B cell (primary cell): ENCODE measurements around the gene FAM120A. TPM values are rescaled to one million over a fixed set of nuclear protein-coding genes. Genes with fewer than 3 reads are reported as not detected.

Experiments
- ATAC-seq: fragments of 200-7000 bp; cut with Tn5 transposase; one replicate; pipeline ENCODE4 v1.10.0; 2021; ENCODE audit warnings: low read depth, mild to moderate bottlenecking, moderate number of reproducible peaks, moderate library complexity
- CTCF ChIA-PET: fragments of 350-600 bp; sonication (Branson Sonifier 250); formaldehyde crosslinking; loops from one replicate; lab custom pipeline; 2021; ENCODE audit warnings: antibody characterized with exemption, inconsistent platforms; lab: Charles Lee
- POLR2A ChIA-PET: fragments of 350-600 bp; sonication (Branson Sonifier 250); formaldehyde crosslinking; loops from one replicate; lab custom pipeline; 2021; ENCODE audit warnings: antibody characterized with exemption; lab: Charles Lee
- DNase-seq: peaks from one replicate; pipeline ENCODE4 v3.0.0; 2013
- H2AFZ ChIP-seq: 2 replicates; pipeline ENCODE4 v1.6.1; 2012; ENCODE audit warnings: mild to moderate bottlenecking, low read depth, low read length; ENCODE audit not compliant: insufficient read depth, poor library complexity, severe bottlenecking
- H3K27ac ChIP-seq, 2 donors: 1 replicate in 1 of 2; 2 replicates in 1 of 2; pipeline ENCODE4 v1.5.1; 2012 to 2013; ENCODE audit warnings: low read length in 2 of 2, mild to moderate bottlenecking in 2 of 2, moderate library complexity in 1 of 2
- H3K27me3 ChIP-seq, 4 experiments: fragments of 200-600 bp in 1 of 4; sonication (generic) in 1 of 4; replicated peaks in 1 of 4; 1 replicate in 2 of 4; 2 replicates in 2 of 4; pipeline versions ENCODE4 v1.6.1 to v1.7.0; 2013 to 2016; ENCODE audit warnings: low read length in 3 of 4, mild to moderate bottlenecking in 2 of 4, mixed read lengths in 1 of 4, moderate library complexity in 1 of 4; ENCODE audit not compliant: insufficient read depth in 4 of 4, control insufficient read depth in 3 of 4; ENCODE audit errors: control extremely low read depth in 1 of 4
- H3K36me3 ChIP-seq, 2 experiments: replicated peaks in 1 of 2; 1 replicate in 1 of 2; 2 replicates in 1 of 2; pipeline versions ENCODE4 v1.6.1 to v1.7.1; 2013; ENCODE audit warnings: low read length in 1 of 2; ENCODE audit not compliant: insufficient read depth in 2 of 2, control insufficient read depth in 1 of 2; ENCODE audit errors: control extremely low read depth in 1 of 2, extremely low read depth in 1 of 2
- H3K4me1 ChIP-seq, 2 donors: fragments of 200-600 bp in 1 of 2; sonication (generic) in 1 of 2; 1 replicate in 1 of 2; 2 replicates in 1 of 2; pipeline versions ENCODE4 v1.5.1 to v1.6.1; 2013 to 2017; ENCODE audit warnings: low read length in 2 of 2; ENCODE audit not compliant: control insufficient read depth in 2 of 2, insufficient read depth in 2 of 2
- H3K4me2 ChIP-seq: replicated peaks from 2 replicates; pipeline ENCODE3; 2012; ENCODE audit warnings: mild to moderate bottlenecking, low read depth, low read length; ENCODE audit not compliant: poor library complexity, severe bottlenecking
- H3K4me3 ChIP-seq, 5 experiments: fragments of 200-600 bp in 1 of 5; sonication (generic) in 1 of 5; 1 replicate in 3 of 5; 2 replicates in 2 of 5; pipeline versions ENCODE4 v1.5.1 to v1.7.0; 2011 to 2016; ENCODE audit warnings: low read length in 4 of 5, mild to moderate bottlenecking in 4 of 5, low read depth in 2 of 5, control low read depth in 1 of 5, moderate library complexity in 1 of 5; ENCODE audit not compliant: insufficient read depth in 1 of 5; ENCODE audit errors: control extremely low read depth in 1 of 5, extremely low read depth in 1 of 5
- H3K79me2 ChIP-seq: fragments of 200-600 bp; sonication (generic); one replicate; pipeline ENCODE4 v1.6.0; 2016; ENCODE audit warnings: low read length; ENCODE audit not compliant: control insufficient read depth, insufficient read depth
- H3K9ac ChIP-seq: fragments of 200-600 bp; sonication (generic); 2 replicates; pipeline ENCODE4 v1.6.1; 2017; ENCODE audit warnings: mild to moderate bottlenecking, low read length, moderate library complexity
- H3K9me3 ChIP-seq, 3 donors: one replicate each; pipeline versions ENCODE4 v1.6.1 to v1.7.1; 2013; ENCODE audit warnings: low read length in 2 of 3; ENCODE audit not compliant: control insufficient read depth in 2 of 3, insufficient read depth in 1 of 3; ENCODE audit errors: control extremely low read depth in 1 of 3
- H4K20me1 ChIP-seq: 2 replicates; pipeline ENCODE4 v1.6.0; 2012; ENCODE audit warnings: mild to moderate bottlenecking, low read length; ENCODE audit not compliant: insufficient read depth, control insufficient read depth, poor library complexity, severe bottlenecking
- H3K27ac Mint-ChIP-seq: one replicate; pipeline ENCODE4 v1.8.0; 2021; ENCODE audit warnings: mixed read lengths
- H3K27me3 Mint-ChIP-seq: one replicate; pipeline ENCODE4 v1.8.0; 2021; ENCODE audit warnings: mixed read lengths
- H3K4me1 Mint-ChIP-seq: one replicate; pipeline ENCODE4 v1.8.0; 2021; ENCODE audit warnings: mixed read lengths
- H3K4me3 Mint-ChIP-seq: one replicate; pipeline ENCODE4 v1.8.0; 2021; ENCODE audit warnings: mixed read lengths
- H3K9me3 Mint-ChIP-seq: one replicate; pipeline ENCODE4 v1.8.0; 2022; ENCODE audit warnings: mixed read lengths; ENCODE audit not compliant: insufficient read depth
- CTCF ChIP-seq: fragments of 200-600 bp; IDR thresholded peaks from one replicate; pipeline ENCODE4 v1.8.0; 2022; ENCODE audit warnings: antibody characterized with exemption, mild to moderate bottlenecking
- EZH2 ChIP-seq: IDR thresholded peaks from 2 replicates; pipeline ENCODE4 v1.6.1; 2012; ENCODE audit warnings: borderline replicate concordance, low read depth, mild to moderate bottlenecking, moderate library complexity, low read length; ENCODE audit not compliant: insufficient read depth, poor library complexity, severe bottlenecking
- WGBS: methylation state at CpG from one replicate; pipeline ENCODE4 v1.1.5; 2013; ENCODE audit warnings: missing lambda C conversion rate; ENCODE audit not compliant: insufficient coverage; 5-methylcytosine and 5-hydroxymethylcytosine counted together
- intact Hi-C: fragments of 100-400 bp; cut with micrococcal nuclease; formaldehyde crosslinking; loops from one replicate; pipeline ENCODE4 v1.10.0; 2022
- polyA plus RNA-seq: library from polyadenylated mRNA; depleted of rRNA; stranded (reverse); fragments of >200 nt; gene quantifications from 2 replicates; pipeline ENCODE4 v1.2.3, GENCODE V29; 2012
- total RNA-seq, 2 donors: library from RNA; stranded (reverse); fragments of 120-200 nt in 1 of 2; gene quantifications; 1 replicate in 1 of 2; 2 replicates in 1 of 2; pipeline versions ENCODE4 v1.2.3 to v1.2.4, GENCODE V29; 2013 to 2022

The FAM120A gene
- total and polyA plus RNA-seq, 2 donors (not counting 1 experiment from before 2014, with no cell fraction given) = 48.4 to 105 TPM

- Mint-ChIP-seq H3K27me3 (no peaks in the 10 kb centered on the region), H3K4me1 (peaks cover 27% of the 10 kb centered on the region), H3K27ac (no peak overlapping the region), H3K4me3 (no peak overlapping the region), H3K9me3 (peaks cover 5% of the 10 kb centered on the region)
- Histone ChIP-seq H2AFZ (no peak overlapping the region), H3K27ac (no peak overlapping the region), H4K20me1 (peaks cover 38% of the 10 kb centered on the region), H3K79me2 (peaks cover 72% of the 10 kb centered on the region), H3K4me3 (no peak overlapping the region), H3K4me1 (no peaks in the 10 kb centered on the region), H3K9ac (no peak overlapping the region), H3K4me2 (no peak overlapping the region), H3K36me3 (no peaks in the 10 kb centered on the region), H3K9me3 (peaks cover 0 to 6% (median 0%) of the 10 kb centered on the region in 3 donors), H3K27me3 (no peaks in the 10 kb centered on the region)
- TF ChIP-seq CTCF = no peak
- no peak for TF ChIP-seq EZH2
- ChIA-PET CTCF (no interaction called here), POLR2A (no interaction called here)
- WGBS = 96% methylated on average over 2 of the region's 4 CpGs
- DNase-seq (no peak), ATAC-seq (no peak)
- intact Hi-C loops = no loop called here
These were observed 134.2 kb downstream of the FAM120A start for GRCh38 chr9:93585695-93586094.

- H3K27me3 ChIP-seq = no peaks in the 10 kb centered on the region
- ATAC-seq (no peak), DNase-seq (no peak)
- H4K20me1 ChIP-seq = peaks cover 41% of the 10 kb centered on the region
- H3K4me3 ChIP-seq = no peak overlapping the region
- H3K9me3 ChIP-seq = peaks cover 0 to 6% (median 0%) of the 10 kb centered on the region in 3 donors
- H3K9ac ChIP-seq = no peak overlapping the region
- Mint-ChIP-seq H3K27ac (no peak overlapping the region), H3K27me3 (no peaks in the 10 kb centered on the region), H3K9me3 (peaks cover 5% of the 10 kb centered on the region), H3K4me1 (peaks cover 32% of the 10 kb centered on the region), H3K4me3 (no peak overlapping the region)
- ChIA-PET CTCF (no interaction called here), POLR2A (no interaction called here)
- WGBS = 96% methylated on average over 13 of the region's 13 CpGs
- no peaks in the 10 kb centered on the region for H3K4me1 ChIP-seq
- H3K27ac ChIP-seq = no peak overlapping the region
- TF ChIP-seq CTCF (no peak), EZH2 (no peak)
- intact Hi-C loops = no loop called here
- H3K36me3 ChIP-seq = no peaks in the 10 kb centered on the region
- no peak overlapping the region for H2AFZ ChIP-seq
- H3K79me2 ChIP-seq = peaks cover 73% of the 10 kb centered on the region
- no peak overlapping the region for H3K4me2 ChIP-seq
These were observed 135.0 kb downstream of the FAM120A start for GRCh38 chr9:93586290-93587057.
